Upper lobe of left lung (tissue), 4 donors: ENCODE measurements around the gene UNC80.

Experiments
- POLR2A ChIP-seq, 4 donors: fragments of 450-650 bp; IDR thresholded peaks; one replicate each; pipeline ENCODE4 v1.5.1; 2016 to 2017; ENCODE audit warnings: antibody characterized with exemption in 4 of 4, mild to moderate bottlenecking in 2 of 4
- TF ChIP-seq, protein P1 (sequence below), 6 experiments: fragments of 450-650 bp in 4 of 6; fragments of 200-600 bp in 2 of 6; sonication (generic) in 2 of 6; IDR thresholded peaks; one replicate each; pipeline ENCODE4 v1.5.1; 2016 to 2019; ENCODE audit warnings: antibody characterized with exemption in 6 of 6

DNA sequence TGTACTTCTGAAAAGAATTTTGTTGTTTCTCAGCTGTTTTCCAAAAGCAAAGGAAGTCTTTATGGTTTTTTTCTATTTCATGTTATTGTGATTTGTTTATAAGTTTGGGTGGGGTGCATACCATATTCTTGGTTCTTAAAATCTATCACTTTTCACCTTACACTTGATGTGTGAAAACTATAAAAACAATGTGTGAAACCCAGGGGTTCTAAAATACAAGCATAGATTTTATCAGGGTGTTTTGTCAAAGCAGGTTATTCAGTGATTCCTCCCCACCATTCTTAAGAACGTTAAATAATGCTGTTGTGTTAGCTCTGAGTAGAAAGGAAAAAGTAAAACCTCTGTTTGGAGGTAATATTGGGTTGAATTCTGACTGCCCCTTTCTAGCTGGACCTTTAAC is 248.5 kb downstream of the UNC80 start:
- TF ChIP-seq, protein P1, sequence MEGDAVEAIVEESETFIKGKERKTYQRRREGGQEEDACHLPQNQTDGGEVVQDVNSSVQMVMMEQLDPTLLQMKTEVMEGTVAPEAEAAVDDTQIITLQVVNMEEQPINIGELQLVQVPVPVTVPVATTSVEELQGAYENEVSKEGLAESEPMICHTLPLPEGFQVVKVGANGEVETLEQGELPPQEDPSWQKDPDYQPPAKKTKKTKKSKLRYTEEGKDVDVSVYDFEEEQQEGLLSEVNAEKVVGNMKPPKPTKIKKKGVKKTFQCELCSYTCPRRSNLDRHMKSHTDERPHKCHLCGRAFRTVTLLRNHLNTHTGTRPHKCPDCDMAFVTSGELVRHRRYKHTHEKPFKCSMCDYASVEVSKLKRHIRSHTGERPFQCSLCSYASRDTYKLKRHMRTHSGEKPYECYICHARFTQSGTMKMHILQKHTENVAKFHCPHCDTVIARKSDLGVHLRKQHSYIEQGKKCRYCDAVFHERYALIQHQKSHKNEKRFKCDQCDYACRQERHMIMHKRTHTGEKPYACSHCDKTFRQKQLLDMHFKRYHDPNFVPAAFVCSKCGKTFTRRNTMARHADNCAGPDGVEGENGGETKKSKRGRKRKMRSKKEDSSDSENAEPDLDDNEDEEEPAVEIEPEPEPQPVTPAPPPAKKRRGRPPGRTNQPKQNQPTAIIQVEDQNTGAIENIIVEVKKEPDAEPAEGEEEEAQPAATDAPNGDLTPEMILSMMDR (IDR thresholded peaks at IDR 0.05): no peak
- no peak for TF ChIP-seq POLR2A (IDR thresholded peaks at IDR 0.05)
